DMS 273 (cell line): Measurements from ENCODE around the gene POMT1.
"Not testable (repeated sequence)": the region's sequence is repeated elsewhere in the genome, so short reads cannot be mapped to it uniquely, and the experiment has no call there.

Experiments
- DNase-seq: peaks from one replicate; lab custom pipeline; 2025; ENCODE audit not compliant: unreplicated experiment; lab: John Stamatoyannopoulos, UW

POMT1 gene

DNA sequence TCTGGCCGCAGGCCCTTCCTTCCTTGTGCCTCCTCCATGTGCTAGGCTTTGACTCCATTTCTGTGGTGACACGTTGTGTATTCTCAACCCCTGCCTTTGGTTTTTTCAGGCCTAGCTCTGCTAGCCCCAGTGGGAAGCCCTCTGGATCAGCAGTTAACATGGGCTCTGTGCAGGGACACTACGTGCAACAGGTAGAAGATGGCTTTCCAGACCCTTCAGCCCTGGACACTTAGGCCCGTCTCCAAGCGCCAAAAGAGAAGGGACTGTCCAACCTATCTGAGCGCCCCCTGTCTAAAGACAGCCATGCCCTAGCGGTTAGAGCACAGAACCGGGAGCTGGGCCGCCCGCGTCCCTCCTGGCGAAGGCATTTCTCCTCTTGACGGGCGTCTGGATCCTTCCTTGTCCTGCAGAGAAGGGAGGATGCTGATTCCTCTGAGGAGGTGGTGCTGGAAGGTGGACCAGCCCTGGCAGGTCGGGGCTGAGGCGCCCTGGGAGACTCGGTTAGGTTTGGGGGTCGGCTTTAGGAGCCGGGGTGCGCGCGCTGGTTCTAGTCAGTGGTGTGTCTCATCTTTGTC, 8.3 kb upstream of the POMT1 start:
- no peak for DNase-seq

- no peak for DNase-seq
Observed at GRCh38 chr9:131495785-131496184, 6.9 kb upstream of the POMT1 start.

GRCh38 chr9:131496844-131497405, 5.8 kb upstream of the POMT1 start:
- no peak for DNase-seq

GRCh38 chr9:131499254-131499767, 3.4 kb upstream of the POMT1 start:
- no peak for DNase-seq

GRCh38 chr9:131500377-131500776, 2.3 kb upstream of the POMT1 start:
- DNase-seq: no peak

DNA sequence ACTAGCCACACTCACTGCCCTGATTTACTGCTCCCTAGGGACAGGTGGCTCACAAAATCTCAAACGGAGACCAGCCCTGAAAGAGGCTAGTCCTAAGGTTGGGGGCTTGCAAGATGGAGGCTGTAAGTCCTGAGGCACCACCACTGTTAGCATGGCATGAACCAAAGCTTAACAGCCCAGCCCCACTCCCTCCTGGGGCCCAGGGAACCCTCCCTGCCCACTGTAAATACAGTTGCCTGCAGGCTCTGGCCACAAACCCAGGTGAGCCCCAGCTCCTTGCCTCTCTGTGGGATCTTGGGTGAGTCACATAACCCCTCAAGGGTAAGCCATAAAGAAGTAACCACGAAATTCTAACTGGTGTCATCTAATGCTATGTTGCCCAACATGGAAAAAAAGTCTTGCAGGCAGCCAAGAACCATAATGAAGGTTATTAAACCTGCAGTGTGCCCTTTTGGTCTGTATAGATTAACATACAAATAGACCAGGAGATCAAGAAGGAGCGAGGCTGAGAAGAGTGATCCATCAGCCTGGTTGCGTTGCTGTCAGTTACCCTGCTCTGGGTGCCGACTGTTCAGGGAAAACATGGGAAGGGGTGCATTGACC, 1.7 kb upstream of the POMT1 start:
- DNase-seq: peak; percentile 55

DNA sequence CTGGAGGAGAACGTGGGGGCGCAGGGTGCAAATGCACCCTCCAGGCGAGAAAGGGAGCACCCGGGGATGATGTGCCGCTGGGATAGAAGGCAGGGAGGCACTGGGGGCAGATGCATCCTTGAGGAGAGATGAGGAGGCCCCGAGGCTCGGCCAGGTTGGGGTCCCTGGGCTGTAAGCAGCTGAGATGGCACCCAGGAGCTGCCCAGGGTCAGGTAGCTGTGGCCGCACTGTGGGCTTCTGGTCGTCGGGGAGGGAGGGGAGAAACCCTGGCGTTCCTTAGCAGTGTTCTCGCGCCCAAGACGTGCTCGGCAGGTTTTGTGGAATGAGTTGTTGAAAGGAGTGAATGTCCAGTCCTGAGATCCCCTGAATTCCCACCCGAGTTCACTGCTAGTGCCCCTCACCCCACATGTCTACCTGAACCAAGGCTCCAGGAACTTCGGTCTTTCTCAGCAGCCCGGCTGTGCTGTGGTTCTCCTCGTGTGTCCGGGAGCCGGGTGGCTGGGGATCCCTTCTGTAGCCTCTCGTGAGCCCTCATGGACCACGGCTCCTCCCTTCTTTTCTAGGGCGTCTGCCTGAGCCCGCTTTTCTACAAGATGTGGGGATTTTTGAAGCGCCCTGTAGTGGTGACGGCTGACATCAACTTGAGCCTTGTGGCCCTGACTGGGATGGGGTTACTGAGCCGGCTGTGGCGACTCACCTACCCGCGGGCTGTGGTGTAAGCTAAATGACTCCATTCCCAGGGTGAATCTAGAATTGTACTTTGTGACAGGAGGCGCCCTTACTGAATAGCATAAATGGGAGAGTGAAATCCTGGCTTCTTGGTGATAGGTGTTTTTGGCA, 1.1 kb downstream of the POMT1 start:
- DNase-seq: peak; percentile 35

DNA sequence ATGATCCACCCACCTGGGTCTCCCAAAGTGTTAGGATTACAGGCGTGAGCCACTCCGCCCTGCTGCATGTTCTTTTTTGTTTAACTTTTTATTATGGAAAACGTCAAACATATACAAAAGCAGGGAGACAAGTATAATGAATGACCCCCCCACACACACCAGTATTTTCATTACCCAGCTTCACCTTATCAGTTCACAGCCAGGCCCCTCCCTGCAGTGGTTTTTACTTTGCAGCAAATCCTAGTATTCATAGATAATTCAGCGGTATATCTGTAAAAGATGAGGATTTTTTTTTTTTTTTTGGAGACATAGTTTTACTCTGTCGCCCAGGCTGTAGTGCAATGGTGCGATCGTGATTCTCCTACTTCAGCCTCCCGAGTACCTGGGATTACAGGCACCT, 2.3 kb downstream of the POMT1 start:
- DNase-seq: no peak

DNA sequence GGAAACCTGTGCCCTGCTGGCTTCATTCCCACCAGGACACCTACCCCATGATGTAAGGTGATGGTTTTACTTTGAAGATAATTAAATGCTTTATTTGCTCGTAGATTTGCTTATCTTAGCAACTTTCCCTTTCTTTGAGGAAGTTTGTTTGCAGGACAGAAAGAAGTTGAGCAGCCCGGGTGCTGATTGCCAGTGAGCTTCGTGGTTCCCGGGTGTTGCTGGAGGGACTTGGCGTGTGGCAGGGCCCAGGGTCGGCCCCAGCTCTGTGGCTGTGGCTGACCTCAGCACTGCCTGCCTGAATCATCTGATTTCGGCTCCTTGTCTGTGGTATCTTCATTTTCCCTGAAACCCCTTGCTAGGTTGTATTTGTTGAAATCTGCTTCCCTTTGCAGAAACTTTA, 8.7 kb downstream of the POMT1 start:
- DNase-seq: no peak

DNA sequence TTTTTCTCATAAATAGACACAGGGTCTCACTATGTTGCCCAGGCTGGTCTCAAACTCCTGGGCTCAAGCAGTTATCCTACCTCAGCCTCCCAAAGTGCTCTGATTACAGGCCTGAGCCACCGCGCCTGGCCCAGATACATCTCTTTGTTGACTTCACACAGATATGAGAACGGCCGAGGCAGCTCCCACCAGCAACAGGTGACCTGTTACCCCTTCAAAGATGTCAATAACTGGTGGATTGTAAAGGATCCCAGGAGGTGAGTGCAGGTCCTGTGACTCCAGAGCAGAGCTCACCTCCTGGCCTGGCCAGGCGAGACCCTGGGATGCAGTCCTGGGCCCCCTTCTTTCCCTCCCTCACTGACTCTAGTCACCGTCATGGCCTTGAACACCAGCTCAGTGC, 9.2 kb downstream of the POMT1 start:
- no peak for DNase-seq

GRCh38 chr9:131513177-131513576, 10.5 kb downstream of the POMT1 start:
- DNase-seq: no peak

DNA sequence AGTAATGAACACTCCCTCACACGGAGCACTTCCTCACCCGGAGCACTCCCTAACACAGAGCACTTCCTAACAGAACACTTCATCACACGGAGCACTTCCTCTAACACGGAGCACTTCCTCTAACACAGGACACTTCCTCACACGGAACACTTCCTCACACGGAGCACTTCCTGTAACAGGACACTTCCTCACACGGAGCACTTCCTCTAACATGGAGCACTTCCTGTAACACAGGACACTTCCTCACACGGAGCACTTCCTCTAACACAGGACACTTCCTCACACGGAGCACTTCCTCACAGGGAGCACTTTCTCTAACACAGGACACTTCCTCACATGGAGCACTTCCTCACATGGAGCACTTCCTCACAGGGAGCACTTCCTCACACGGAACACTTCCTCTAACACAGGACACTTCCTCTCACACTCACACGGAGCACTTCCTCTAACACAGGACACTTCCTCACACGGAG, 12.9 kb downstream of the POMT1 start:
- DNase-seq: not testable (repeated sequence)

DNA sequence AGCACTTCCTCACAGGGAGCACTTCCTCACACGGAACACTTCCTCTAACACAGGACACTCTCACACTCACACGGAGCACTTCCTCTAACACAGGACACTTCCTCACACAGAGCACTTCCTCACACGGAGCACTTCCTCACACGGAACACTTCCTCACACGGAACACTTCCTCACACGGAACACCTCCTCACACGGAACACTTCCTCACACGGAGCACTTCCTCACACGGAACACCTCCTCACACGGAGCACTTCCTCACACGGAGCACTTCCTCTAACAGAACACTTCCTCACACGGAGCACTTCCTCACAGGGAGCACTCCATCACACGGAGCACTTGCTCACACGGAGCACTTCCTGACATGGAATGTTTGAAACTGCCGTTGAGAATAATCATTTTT, 13.4 kb downstream of the POMT1 start:
- DNase-seq: no peak

GRCh38 chr9:131516930-131517329, 14.2 kb downstream of the POMT1 start:
- no peak for DNase-seq

GRCh38 chr9:131517761-131518190, 15.1 kb downstream of the POMT1 start:
- DNase-seq: no peak

GRCh38 chr9:131518553-131518952, 15.8 kb downstream of the POMT1 start:
- no peak for DNase-seq

GRCh38 chr9:131520503-131520902, 17.8 kb downstream of the POMT1 start:
- no peak for DNase-seq

GRCh38 chr9:131521203-131521602, 18.5 kb downstream of the POMT1 start:
- no peak for DNase-seq

DNA sequence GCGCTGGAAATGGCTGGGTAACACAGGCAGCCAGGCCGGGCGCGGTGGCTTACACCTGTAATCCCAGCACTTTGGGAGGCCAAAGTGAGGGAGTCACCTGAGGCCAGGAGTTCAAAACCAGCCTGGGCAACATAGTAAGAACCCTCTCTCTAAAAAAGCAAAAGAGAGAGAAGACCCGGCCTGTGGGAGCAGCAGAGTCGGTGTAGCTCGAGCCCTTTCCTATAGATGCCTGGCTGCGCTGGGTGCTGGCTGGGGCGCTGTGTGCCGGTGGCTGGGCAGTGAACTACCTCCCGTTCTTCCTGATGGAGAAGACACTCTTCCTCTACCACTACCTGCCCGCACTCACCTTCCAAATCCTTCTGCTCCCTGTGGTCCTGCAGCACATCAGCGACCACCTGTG, 19.1 kb downstream of the POMT1 start:
- DNase-seq: no peak

DNA sequence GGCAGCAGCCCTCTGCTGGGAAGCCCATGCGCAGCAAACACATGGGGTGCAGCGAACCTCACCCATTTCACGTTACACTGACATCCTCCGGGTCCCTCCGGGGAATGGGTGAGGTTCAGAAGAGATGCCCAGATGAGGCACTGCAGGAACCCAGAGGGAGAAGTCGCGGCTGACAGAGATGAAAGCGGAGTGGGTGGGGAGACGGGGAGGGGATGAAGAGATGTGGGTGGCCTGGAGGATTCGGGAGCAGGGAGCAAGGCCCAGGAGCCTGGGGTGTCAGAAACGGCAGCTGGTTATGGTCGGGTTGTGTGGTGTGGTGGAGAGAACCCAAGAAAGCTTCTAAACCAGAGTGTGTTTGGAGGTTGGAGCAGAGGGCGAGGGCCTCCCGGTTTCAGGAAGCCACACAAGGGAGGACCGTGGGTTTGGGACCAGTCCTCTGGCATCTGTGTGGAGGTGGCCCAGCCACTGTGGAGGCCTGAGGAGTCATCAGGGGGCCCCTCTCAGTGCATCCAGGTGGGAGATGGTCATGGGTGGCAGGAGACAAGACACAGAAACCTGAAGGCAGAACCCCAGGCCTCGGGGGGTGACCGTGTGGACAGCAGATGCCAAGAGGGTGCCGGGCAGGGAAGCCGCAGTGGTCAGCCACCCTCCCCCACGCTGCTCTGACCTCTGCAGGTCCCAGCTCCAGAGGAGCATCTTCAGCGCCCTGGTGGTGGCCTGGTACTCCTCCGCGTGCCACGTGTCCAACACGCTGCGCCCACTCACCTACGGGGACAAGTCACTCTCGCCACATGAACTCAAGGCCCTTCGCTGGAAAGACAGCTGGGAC, 19.8 kb downstream of the POMT1 start:
- DNase-seq: no peak

DNA sequence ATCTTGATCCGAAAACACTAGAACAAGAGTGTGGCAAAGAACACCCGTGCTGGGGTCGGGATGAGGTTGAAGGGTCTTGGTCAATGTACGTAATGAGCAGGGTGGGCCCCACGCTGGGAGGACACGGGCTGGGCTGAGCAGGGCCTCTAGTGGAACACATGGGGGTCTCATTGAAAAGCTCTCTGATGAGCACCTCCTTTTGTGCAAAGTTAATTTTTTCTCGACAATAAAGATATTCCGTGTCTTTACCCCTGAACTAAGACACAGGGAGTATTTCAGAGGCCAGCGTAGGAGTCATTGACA, 20.3 kb downstream of the POMT1 start:
- no peak for DNase-seq
